Heart right ventricle (tissue), 16 donors: ENCODE data around the gene PLTP. TPM values are rescaled to one million over a fixed set of nuclear protein-coding genes. Genes with fewer than 3 reads are reported as not detected.

ENCODE experiments used
- ATAC-seq, 8 donors: fragments of 200-7000 bp; cut with Tn5 transposase; one replicate each; pipeline ENCODE4 v1.9.1; 2020; ENCODE audit warnings: mild to moderate bottlenecking in 8 of 8, moderate library complexity in 8 of 8, moderate number of reproducible peaks in 1 of 8
- DNase-seq, 2 donors: peaks; one replicate each; pipeline ENCODE4 v3.0.0-alpha.2; 2020
- H3K27ac ChIP-seq, 10 donors: fragments of 200-600 bp; sonication (generic) in 2 of 10; one replicate each; pipeline versions ENCODE4 v1.5.0 to v1.8.0; 2020 to 2022; ENCODE audit warnings: mild to moderate bottlenecking in 3 of 10
- H3K27me3 ChIP-seq, 7 donors: fragments of 200-600 bp; one replicate each; pipeline ENCODE4 v1.8.0; 2021 to 2022; ENCODE audit warnings: mild to moderate bottlenecking in 2 of 7
- H3K36me3 ChIP-seq, 9 donors: fragments of 200-600 bp; sonication (generic) in 1 of 9; one replicate each; pipeline versions ENCODE4 v1.5.0 to v1.8.0; 2020 to 2022; ENCODE audit warnings: mild to moderate bottlenecking in 2 of 9
- H3K4me1 ChIP-seq, 9 donors: fragments of 200-600 bp; sonication (generic) in 1 of 9; one replicate each; pipeline versions ENCODE4 v1.5.0 to v1.8.0; 2020 to 2022; ENCODE audit warnings: mild to moderate bottlenecking in 4 of 9
- H3K4me3 ChIP-seq, 10 donors: fragments of 200-600 bp; sonication (generic) in 2 of 10; one replicate each; pipeline versions ENCODE4 v1.5.0 to v1.8.0; 2020 to 2022; ENCODE audit warnings: mild to moderate bottlenecking in 7 of 10, moderate library complexity in 2 of 10
- H3K9me3 ChIP-seq, 11 donors: fragments of 200-600 bp in 10 of 11; sonication (generic) in 2 of 11; one replicate each; pipeline versions ENCODE4 v1.5.0 to v1.8.0; 2013 to 2022; ENCODE audit warnings: mild to moderate bottlenecking in 2 of 11, control low read depth in 1 of 11, moderate library complexity in 1 of 11
- CTCF ChIP-seq, 9 donors: fragments of 200-600 bp; sonication (generic) in 2 of 9; IDR thresholded peaks; one replicate each; pipeline versions ENCODE4 v1.5.0 to v1.8.0; 2021 to 2022; ENCODE audit warnings: antibody characterized with exemption in 9 of 9, mild to moderate bottlenecking in 5 of 9, moderate library complexity in 1 of 9
- WGBS, 2 donors: extraction: QIAGEN DNeasy Blood & Tissue Kit; methylation state at CpG; one replicate each; pipeline ENCODE4 v1.1.7; 2013; ENCODE audit warnings: inconsistent platforms in 1 of 2; 5-methylcytosine and 5-hydroxymethylcytosine counted together
- intact Hi-C, 10 donors: fragments of 100-400 bp; cut with DNase I; formaldehyde crosslinking; loops; one replicate each; pipeline versions ENCODE4 v1.11.1 to v1.14.2; 2022
- polyA plus RNA-seq, 2 donors: library from polyadenylated mRNA; stranded (reverse); fragments of 200-250 nt; gene quantifications; one replicate each; pipeline ENCODE4 v1.2.3, GENCODE V29; 2013
- total RNA-seq, 10 donors: library from RNA; stranded (reverse); fragmentation: NEBNext Ultra II Directional in 3 of 10; extraction: Animal tissue kit (Norgen Biotek cat#: 25700) in 3 of 10; gene quantifications; one replicate each; pipeline versions ENCODE4 v1.2.1 to v1.2.4, GENCODE V29; 2021 to 2023
- donor health status: Arrhythmogenic right ventricular cardiomyopathy.
- donor health status: ischemic (EF 13 %, LVEDD 7.1; RV severe dilation, severe dysfunction).
- donor health status: healthy with polysubstance abuse.
- donor health status: DM: no; HTN: yes; CAD: no.
- donor health status: DM: no; HTN: no; CAD: no.
- donor health status: ischemic (EF 25% LVEDD 6.9; RV normal size, moderate dysfunction).
- donor health status: ischemic (EF 25% LVEDD 5.7; RV mildly dilated, moderate dysfunction).
- donor health status: healthy.
- donor health status: DM: yes; HTN: yes; CAD: no.
- donor health status: Ischemic cardiomyopathy.
- donor health status: ischemic (EF 35%, LVEDD 5.7; RV mildly dilated, moderate dysfunction).
- donor health status: nonischemic (EF 11% LVEDD 7.7; RV severe dilation, severe dysfunction).
- donor health status: DM: yes; HTN: yes; CAD: no.
- donor health status: PGD.
- donor health status: ischemic (EF 29% LVEDD 5.4; RV normal size, mild dysfunction).
- donor health status: nonischemic (EF 23%, LVEDD 6.1; RV moderate dilation, normal function).

PLTP gene
- total and polyA plus RNA-seq, 12 donors, result 10.7 to 230 (median 40.4) TPM

GRCh38 chr20:45859916-45860315 lies 52.0 kb downstream of the PLTP start:
- no peaks in the 10 kb centered on the region for H3K27me3 ChIP-seq
- no peaks in the 10 kb centered on the region for H3K9me3 ChIP-seq
- no peak for ATAC-seq
- peaks cover 10 to 33% (median 31%) of the 10 kb centered on the region in 9 donors for H3K4me1 ChIP-seq
- H3K36me3 ChIP-seq, result peaks cover 0 to 10% (median 0%) of the 10 kb centered on the region in 9 donors
- no peak overlapping the region for H3K27ac ChIP-seq
- no peak for DNase-seq
- no peak overlapping the region for H3K4me3 ChIP-seq
- WGBS, 2 donors, result 94 to 96% methylated on average over 5 of the region's 5 CpGs
- intact Hi-C loops, result no loop called here
- TF ChIP-seq CTCF (IDR thresholded peaks at IDR 0.05), result no peak

GRCh38 chr20:45857882-45858216 lies 54.1 kb downstream of the PLTP start:
- peak overlapping the region in 9 of 10 donors; percentile 77 to 96 (median 88) for H3K27ac ChIP-seq
- DNase-seq (no peak), ATAC-seq (peak in 3 of 8 donors; percentile 15 to 26 (median 24))
- no peaks in the 10 kb centered on the region for H3K9me3 ChIP-seq
- peaks cover 0 to 30% (median 0%) of the 10 kb centered on the region in 9 donors for H3K36me3 ChIP-seq
- no peak for TF ChIP-seq CTCF (IDR thresholded peaks at IDR 0.05)
- intact Hi-C loops, result loop anchor here in 1 of 10 donors (2.0 kb wide), 1 partner anchor 23 kb away; no protein-coding TSS in a partner anchor
- no peaks in the 10 kb centered on the region for H3K27me3 ChIP-seq
- H3K4me3 ChIP-seq, result peak overlapping the region; percentile 60 to 99 (median 86)
- WGBS, 2 donors, result 11 to 12% methylated on average over 13 of the region's 13 CpGs
- peaks cover 10 to 42% (median 35%) of the 10 kb centered on the region in 9 donors for H3K4me1 ChIP-seq

- H3K4me3 ChIP-seq, result peak within 1 kb of the TSS; percentile 60 to 99 (median 86)
- intact Hi-C loops, result loop anchor here in 1 of 10 donors (2.0 kb wide), 1 partner anchor 22 kb away; no protein-coding TSS in a partner anchor
- H3K9me3 ChIP-seq, result no peaks in the 10 kb centered on the region
- DNase-seq (peak; percentile 80 to 100), ATAC-seq (peak; percentile 97 to 99 (median 99))
- 1% methylated on average over 36 of the region's 36 CpGs for WGBS, 2 donors
- no peak for TF ChIP-seq CTCF (IDR thresholded peaks at IDR 0.05)
- H3K27ac ChIP-seq, result peak within 1 kb of the TSS; percentile 7 to 96 (median 87)
- H3K4me1 ChIP-seq, result peaks cover 10 to 42% (median 35%) of the 10 kb centered on the region in 9 donors
- peaks cover 0 to 36% (median 0%) of the 10 kb centered on the region in 9 donors for H3K36me3 ChIP-seq
- no peaks in the 10 kb centered on the region for H3K27me3 ChIP-seq
These were observed 54.7 kb downstream of the PLTP start, which contains the start of the genes ACOT8 and ZSWIM3 for GRCh38 chr20:45857114-45857881. ACOT8 (minus strand) TSS chr20:45857392; CDS start chr20:45857315, 77 bp downstream. ZSWIM3 (plus strand) TSS chr20:45857614; CDS start chr20:45857826, 212 bp downstream.

GRCh38 chr20:45853484-45853883 lies 58.5 kb downstream of the PLTP start:
- Histone ChIP-seq H3K4me3 (no peak overlapping the region), H3K36me3 (peaks cover 0 to 65% (median 0%) of the 10 kb centered on the region in 9 donors), H3K27me3 (no peaks in the 10 kb centered on the region), H3K9me3 (no peaks in the 10 kb centered on the region), H3K27ac (no peak overlapping the region), H3K4me1 (peaks cover 10 to 44% (median 32%) of the 10 kb centered on the region in 9 donors)
- intact Hi-C loops, result no loop called here
- WGBS, 2 donors, result 87 to 89% methylated on average over 2 of the region's 2 CpGs
- ATAC-seq, result no peak
- TF ChIP-seq CTCF (IDR thresholded peaks at IDR 0.05), result no peak
- DNase-seq, result no peak
